H1 (cell line): ENCODE measurements around the gene PPARD. TPM values are rescaled to one million over a fixed set of nuclear protein-coding genes. Genes with fewer than 3 reads are reported as not detected.

Source experiments
- CTCF ChIA-PET: fragments of 300-600 bp; sonication (Branson Sonifier 250); formaldehyde crosslinking; loops from one replicate; lab custom pipeline; 2021; ENCODE audit not compliant: partially characterized antibody; lab: Charles Lee
- POLR2A ChIA-PET: fragments of 300-600 bp; sonication (Branson Sonifier 250); formaldehyde crosslinking; loops from one replicate; lab custom pipeline; 2021; ENCODE audit warnings: inconsistent platforms; ENCODE audit not compliant: partially characterized antibody; lab: Charles Lee
- DNase-seq, 2 experiments: peaks; one replicate each; pipeline versions ENCODE4 v3.0.0 to v3.0.0-alpha.2; 2010 to 2022; ENCODE audit warnings: low spot score in 2 of 2, low read depth in 1 of 2, mixed read lengths in 1 of 2
- FAIRE-seq: peaks from 2 replicates; lab custom pipeline; 2011; peaks lifted over from hg19 to GRCh38; lab: Jason Lieb, UNC
- H2AFZ ChIP-seq: 2 replicates; pipeline ENCODE4 v1.8.1; 2012; ENCODE audit warnings: low read length, inconsistent platforms
- H2AK5ac ChIP-seq: 2 replicates; pipeline ENCODE4 v1.6.1; 2013; ENCODE audit warnings: low read depth, low read length
- H2BK120ac ChIP-seq: replicated peaks from 2 replicates; pipeline ENCODE3; 2013; ENCODE audit warnings: low read depth, low read length, inconsistent platforms
- H2BK12ac ChIP-seq: 2 replicates; pipeline ENCODE4 v1.6.1; 2013; ENCODE audit warnings: low read depth, low read length
- H2BK15ac ChIP-seq: 2 replicates; pipeline ENCODE4 v1.6.1; 2013; ENCODE audit warnings: low read length
- H2BK20ac ChIP-seq: 2 replicates; pipeline ENCODE4 v1.6.1; 2013; ENCODE audit warnings: low read length
- H2BK5ac ChIP-seq: 2 replicates; pipeline ENCODE4 v1.6.1; 2013; ENCODE audit warnings: low read depth, low read length
- H3K14ac ChIP-seq: 2 replicates; pipeline ENCODE4 v1.6.1; 2013; ENCODE audit warnings: inconsistent platforms; ENCODE audit not compliant: insufficient read length
- H3K18ac ChIP-seq: 2 replicates; pipeline ENCODE4 v1.6.1; 2013; ENCODE audit warnings: low read length; ENCODE audit errors: extremely low read depth
- H3K23ac ChIP-seq: 2 replicates; pipeline ENCODE4 v1.6.1; 2013; ENCODE audit warnings: inconsistent platforms; ENCODE audit not compliant: insufficient read length
- H3K23me2 ChIP-seq: 2 replicates; pipeline ENCODE4 v1.6.1; 2013; ENCODE audit warnings: low read depth, low read length
- H3K27ac ChIP-seq: 2 replicates; pipeline ENCODE4 v1.6.1; 2011; ENCODE audit warnings: low read depth, low read length, inconsistent platforms
- H3K27me3 ChIP-seq, 4 experiments: replicated peaks in 1 of 4; 1 replicate in 1 of 4; 2 replicates in 3 of 4; pipeline versions ENCODE4 v1.6.1 to v1.8.1; 2011 to 2013; ENCODE audit warnings: low read length in 3 of 4, mild to moderate bottlenecking in 3 of 4, inconsistent platforms in 2 of 4, mixed read lengths in 2 of 4, moderate library complexity in 1 of 4; ENCODE audit not compliant: control insufficient read depth in 3 of 4, insufficient read depth in 3 of 4; ENCODE audit errors: extremely low read depth in 1 of 4
- H3K36me3 ChIP-seq, 4 experiments: 2 replicates each; pipeline versions ENCODE4 v1.6.1 to v1.8.1; 2011 to 2013; ENCODE audit warnings: mild to moderate bottlenecking in 4 of 4, low read length in 3 of 4, moderate library complexity in 2 of 4, control low read depth in 1 of 4, inconsistent platforms in 1 of 4; ENCODE audit not compliant: insufficient read depth in 4 of 4, control insufficient read depth in 2 of 4
- H3K4ac ChIP-seq: replicated peaks from 2 replicates; pipeline ENCODE3; 2013; ENCODE audit warnings: low read length, low read depth, mixed read lengths, inconsistent platforms; ENCODE audit not compliant: insufficient read length
- H3K4me1 ChIP-seq, 4 experiments: replicated peaks in 1 of 4; 1 replicate in 1 of 4; 2 replicates in 3 of 4; pipeline versions ENCODE4 v1.6.1 to v1.8.1; 2011 to 2013; ENCODE audit warnings: low read length in 3 of 4, inconsistent platforms in 2 of 4, mixed read lengths in 1 of 4; ENCODE audit not compliant: insufficient read depth in 4 of 4, control insufficient read depth in 3 of 4
- H3K4me2 ChIP-seq, 2 experiments: 2 replicates each; pipeline versions ENCODE4 v1.6.1 to v1.8.1; 2011 to 2013; ENCODE audit warnings: low read depth in 2 of 2, low read length in 2 of 2, control low read depth in 1 of 2, inconsistent platforms in 1 of 2, mild to moderate bottlenecking in 1 of 2; ENCODE audit not compliant: insufficient read depth in 1 of 2
- H3K4me3 ChIP-seq, 4 experiments: fragments of 200-600, 300-600 bp in 1 of 4; sonication (generic), shearing (Covaris generic), sonication (Bioruptor Twin) in 1 of 4; 2 replicates each; pipeline versions ENCODE4 v1.5.1 to v1.8.1; 2011 to 2016; ENCODE audit warnings: low read length in 4 of 4, low read depth in 3 of 4, control low read depth in 2 of 4, inconsistent platforms in 2 of 4, mild to moderate bottlenecking in 2 of 4, mixed read lengths in 1 of 4, moderate library complexity in 1 of 4; ENCODE audit not compliant: insufficient read depth in 2 of 4; ENCODE audit errors: extremely low read depth in 1 of 4
- H3K56ac ChIP-seq: replicated peaks from 2 replicates; pipeline ENCODE3; 2013; ENCODE audit warnings: low read depth, mild to moderate bottlenecking, mixed read lengths, low read length, inconsistent platforms; ENCODE audit not compliant: insufficient read length
- H3K79me1 ChIP-seq: 2 replicates; pipeline ENCODE4 v1.6.1; 2013; ENCODE audit warnings: low read depth, low read length, control low read depth
- H3K79me2 ChIP-seq, 2 experiments: 2 replicates each; pipeline versions ENCODE4 v1.6.1 to v1.8.1; 2012 to 2013; ENCODE audit warnings: low read length in 2 of 2, mild to moderate bottlenecking in 2 of 2, inconsistent platforms in 1 of 2; ENCODE audit not compliant: insufficient read depth in 2 of 2, control insufficient read depth in 1 of 2
- H3K9ac ChIP-seq, 4 experiments: replicated peaks in 1 of 4; 1 replicate in 1 of 4; 2 replicates in 3 of 4; pipeline versions ENCODE4 v1.6.1 to v1.8.1; 2011 to 2013; ENCODE audit warnings: low read depth in 3 of 4, low read length in 3 of 4, control low read depth in 2 of 4, mild to moderate bottlenecking in 2 of 4, moderate library complexity in 2 of 4, inconsistent platforms in 1 of 4; ENCODE audit errors: extremely low read depth in 1 of 4
- H3K9me3 ChIP-seq, 2 experiments: 2 replicates each; pipeline versions ENCODE4 v1.6.1 to v1.8.1; 2012 to 2013; ENCODE audit warnings: mild to moderate bottlenecking in 2 of 2, moderate library complexity in 2 of 2, control low read depth in 1 of 2, inconsistent platforms in 1 of 2, low read depth in 1 of 2, low read length in 1 of 2, mixed read lengths in 1 of 2; ENCODE audit not compliant: insufficient read depth in 2 of 2
- H4K20me1 ChIP-seq, 2 experiments: replicated peaks in 1 of 2; 2 replicates each; pipeline versions ENCODE3 to v1.8.1; 2011 to 2013; ENCODE audit warnings: inconsistent platforms in 2 of 2, low read length in 2 of 2, mild to moderate bottlenecking in 1 of 2; ENCODE audit not compliant: insufficient read depth in 2 of 2, control insufficient read depth in 1 of 2
- H4K5ac ChIP-seq: 2 replicates; pipeline ENCODE4 v1.6.1; 2013; ENCODE audit warnings: low read length, low read depth, mixed read lengths, inconsistent platforms; ENCODE audit not compliant: insufficient read length
- H4K8ac ChIP-seq: 2 replicates; pipeline ENCODE4 v1.8.0; 2013; ENCODE audit warnings: mild to moderate bottlenecking, moderate library complexity, low read length, inconsistent platforms; ENCODE audit not compliant: insufficient read depth; ENCODE audit errors: extremely low read depth
- H4K91ac ChIP-seq: replicated peaks from 2 replicates; pipeline ENCODE3; 2013; ENCODE audit warnings: low read length, mixed read lengths, inconsistent platforms; ENCODE audit not compliant: insufficient read length
- CHD1 ChIP-seq: IDR thresholded peaks from 2 replicates; pipeline ENCODE4 v1.6.1; 2012; ENCODE audit warnings: low read depth, low read length, improper control_type of control experiment
- CTBP2 ChIP-seq: IDR thresholded peaks from 2 replicates; pipeline ENCODE4 v1.7.0; 2011; ENCODE audit warnings: borderline replicate concordance, mild to moderate bottlenecking, moderate library complexity, mixed read lengths, low read length; ENCODE audit not compliant: insufficient read depth, insufficient read length
- MAX ChIP-seq: IDR thresholded peaks from 2 replicates; pipeline ENCODE4 v1.6.1; 2012; ENCODE audit warnings: inconsistent platforms
- SIN3A ChIP-seq, 2 experiments: IDR thresholded peaks in 1 of 2; conservative IDR thresholded peaks in 1 of 2; 2 replicates each; pipeline ENCODE4 v1.6.1; 2011 to 2012; ENCODE audit warnings: low read length in 2 of 2, improper control_type of control experiment in 1 of 2, low read depth in 1 of 2, mild to moderate bottlenecking in 1 of 2
- USF2 ChIP-seq: IDR thresholded peaks from 2 replicates; pipeline ENCODE4 v1.6.1; 2011; ENCODE audit warnings: low read length, improper control_type of control experiment
- WGBS, 2 experiments: shearing (Covaris generic) in 1 of 2; methylation state at CpG; one replicate each; pipeline versions ENCODE4 v1.1.6 to v1.1.7; 2013 to 2015; ENCODE audit warnings: low lambda C conversion rate in 2 of 2, mixed read lengths in 2 of 2, inconsistent platforms in 1 of 2, low coverage in 1 of 2, missing lambda C conversion rate in 1 of 2; ENCODE audit not compliant: insufficient replicate concordance in 2 of 2, insufficient coverage in 1 of 2, insufficient read length in 1 of 2; ENCODE audit errors: extremely low coverage in 1 of 2, missing lambda C conversion rate in 1 of 2; 5-methylcytosine and 5-hydroxymethylcytosine counted together
- polyA plus RNA-seq, 7 experiments: library from polyadenylated mRNA; depleted of rRNA in 3 of 7; stranded (reverse) in 5 of 7; unstranded in 2 of 7; fragments of >200 nt in 5 of 7; fragments of 200-250 nt in 2 of 7; gene quantifications; 1 replicate in 5 of 7; 2 replicates in 1 of 7; 4 replicates in 1 of 7; pipeline versions ENCODE4 v1.2.1 to v1.2.3, GENCODE V29; 2011 to 2013; ENCODE audit warnings: missing spikeins in 2 of 7, mixed read lengths in 2 of 7
- total RNA-seq: library from RNA; stranded (reverse); fragmentation: NEBNext Ultra II Directional; extraction: Animal tissue kit (Norgen Biotek cat#: 25700); gene quantifications from 2 replicates; pipeline ENCODE4 v1.2.1, GENCODE V29; 2021

PPARD gene
- total and polyA plus RNA-seq, 2 of the 8 experiments (the other 6 are each of a cell fraction or from before 2014, with no cell fraction given): 14.6 to 14.9 TPM

GRCh38 chr6:35436071-35436857 is 93.9 kb downstream of the PPARD start:
- Histone ChIP-seq H3K27ac (no peak overlapping the region), H2AK5ac (no peak overlapping the region), H3K27me3 (no peaks in the 10 kb centered on the region), H3K23me2 (no peaks in the 10 kb centered on the region), H3K79me2 (no peaks in the 10 kb centered on the region), H3K9ac (no peak overlapping the region), H2BK20ac (no peak overlapping the region), H2BK120ac (no peak overlapping the region), H2BK5ac (no peak overlapping the region), H3K4me2 (no peak overlapping the region), H3K4me3 (no peak overlapping the region), H2BK12ac (no peak overlapping the region), H3K23ac (no peak overlapping the region), H4K8ac (no peak overlapping the region), H2BK15ac (no peak overlapping the region), H3K18ac (no peak overlapping the region; the same call in 1 of the 2 replicates), H3K36me3 (no peaks in the 10 kb centered on the region), H4K20me1 (no peaks in the 10 kb centered on the region), H4K91ac (no peak overlapping the region), H3K56ac (no peak overlapping the region), H3K9me3 (no peaks in the 10 kb centered on the region), H4K5ac (no peak overlapping the region), H2AFZ (no peak overlapping the region), H3K14ac (no peak overlapping the region), H3K4me1 (peaks cover 0 to 2% (median 0%) of the 10 kb centered on the region in 4 experiments; a peak in 1 of 7 replicates), H3K4ac (no peak overlapping the region), H3K79me1 (no peaks in the 10 kb centered on the region)
- ChIA-PET POLR2A (interaction anchor here (0.7 to 1.7 kb wide), 5 partner anchors 8 to 117 kb away, joined by 3 to 6 read pairs (median 3); no protein-coding TSS in a partner anchor), CTCF (interaction anchor here (1.0 to 15.8 kb wide), 14 partner anchors 9 to 150 kb away, joined by 3 to 138 read pairs (median 4); partner anchors contain the start of genes DEF6 and PPARD)
- 87% methylated on average over 7 of the region's 8 CpGs; no CpG with 5 or more reads in 1 of the 2 experiments for WGBS, 2 experiments
- FAIRE-seq: no peak
- no peak for DNase-seq
- no peak for TF ChIP-seq USF2
- no peak for TF ChIP-seq SIN3A (conservative IDR thresholded peaks at IDR 0.05 in 1 of 2, IDR thresholded peaks at IDR 0.05 in 1 of 2; ENCODE audit: low read depth in 1 of 2, low read length in 2 of 2)
- TF ChIP-seq CTBP2: no peak
- TF ChIP-seq MAX: no peak
- TF ChIP-seq CHD1: no peak
